Measurements from ENCODE around the gene KCNJ16. TPM values are rescaled to one million over a fixed set of nuclear protein-coding genes. Genes with fewer than 3 reads are reported as not detected.

The KCNJ16 gene
- total RNA-seq, 1 experiment from 2014 or later, result not detected

DNA sequence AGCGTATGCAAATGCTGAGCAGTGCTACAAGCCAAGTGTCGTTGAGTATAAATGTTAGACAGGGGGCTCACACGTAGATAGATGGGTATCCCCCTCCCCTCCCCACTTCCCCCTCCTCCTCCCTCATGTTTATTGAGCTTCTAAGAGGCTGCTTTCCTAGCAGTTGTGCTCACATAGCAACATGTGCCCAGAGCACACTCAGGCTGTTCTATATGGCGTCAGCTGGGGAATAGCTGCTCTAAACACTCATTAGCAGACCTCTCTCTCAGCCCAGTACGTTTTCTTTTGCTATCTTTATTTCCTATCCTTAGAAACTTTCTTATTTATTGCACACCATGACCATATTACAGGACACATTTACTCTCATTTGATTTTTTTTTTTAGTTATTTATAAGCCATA lies 96.1 kb downstream of the KCNJ16 start:
- no peak overlapping the region for H3K27ac ChIP-seq (ENCODE audit: low read depth, low read length, poor library complexity, severe bottlenecking)
- H3K36me3 ChIP-seq (ENCODE audit: insufficient read depth, low read length, poor library complexity, severe bottlenecking), result no peaks in the 10 kb centered on the region
- DNase-seq (ENCODE audit: low spot score), result no peak
- peaks cover 13% of the 10 kb centered on the region for H3K4me1 ChIP-seq (ENCODE audit: insufficient read depth, low read length, poor library complexity, severe bottlenecking)
- CTCF ChIA-PET, result interaction anchor here (0.7 kb wide), 1 partner anchor 18 kb away, joined by 3 read pairs; no protein-coding TSS in a partner anchor
- TF ChIP-seq EZH2 (IDR thresholded peaks at IDR 0.05; ENCODE audit: borderline replicate concordance, low read depth, low read length, poor library complexity, severe bottlenecking), result no peak
- TF ChIP-seq CTCF (conservative IDR thresholded peaks at IDR 0.05; ENCODE audit: low read depth, low read length), result no peak
- POLR2A ChIA-PET (ENCODE audit: low non-redundant PET), result no interaction called here
- no peak overlapping the region for H3K4me3 ChIP-seq (ENCODE audit: low read depth, low read length, poor library complexity, severe bottlenecking)
- H3K27me3 ChIP-seq (replicated peaks; ENCODE audit: insufficient read depth, low read depth, low read length, poor library complexity), result peaks cover 82% of the 10 kb centered on the region
- H3K9me3 ChIP-seq (ENCODE audit: low read depth, low read length, poor library complexity, severe bottlenecking), result no peaks in the 10 kb centered on the region
- no TSS peak for BruUV-seq (replicated peaks)
- intact Hi-C loops (cut with micrococcal nuclease; ENCODE audit: unreplicated experiment), result no loop called here

DNA sequence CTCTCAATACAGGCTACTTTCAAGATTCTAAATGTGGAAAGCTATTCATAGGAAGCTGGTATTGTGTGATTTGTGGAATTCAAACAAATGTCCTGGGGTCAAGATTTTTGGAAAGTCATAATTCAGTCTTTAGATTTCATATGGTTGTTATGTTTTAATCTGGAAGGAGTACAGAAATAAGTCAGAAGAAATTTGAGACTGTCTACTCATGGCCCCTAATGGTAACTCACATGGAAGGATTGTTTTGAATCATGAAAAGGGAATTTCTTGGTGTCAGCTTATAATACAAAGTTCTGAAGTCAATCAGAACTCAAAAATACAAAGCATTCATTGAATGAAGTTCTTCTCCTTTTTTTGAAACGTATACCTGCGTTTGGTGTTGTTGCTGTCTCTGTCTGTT lies 97.4 kb downstream of the KCNJ16 start:
- CTCF ChIA-PET, result no interaction called here
- H3K4me1 ChIP-seq (ENCODE audit: insufficient read depth, low read length, poor library complexity, severe bottlenecking), result peaks cover 13% of the 10 kb centered on the region
- H3K9me3 ChIP-seq (ENCODE audit: low read depth, low read length, poor library complexity, severe bottlenecking), result no peaks in the 10 kb centered on the region
- H3K27me3 ChIP-seq (replicated peaks; ENCODE audit: insufficient read depth, low read depth, low read length, poor library complexity), result peaks cover 81% of the 10 kb centered on the region
- intact Hi-C loops (cut with micrococcal nuclease; ENCODE audit: unreplicated experiment), result no loop called here
- no TSS peak for BruUV-seq (replicated peaks)
- POLR2A ChIA-PET (ENCODE audit: low non-redundant PET), result no interaction called here
- no peak overlapping the region for H3K27ac ChIP-seq (ENCODE audit: low read depth, low read length, poor library complexity, severe bottlenecking)
- DNase-seq (ENCODE audit: low spot score), result no peak
- H3K36me3 ChIP-seq (ENCODE audit: insufficient read depth, low read length, poor library complexity, severe bottlenecking), result no peaks in the 10 kb centered on the region
- no peak overlapping the region for H3K4me3 ChIP-seq (ENCODE audit: low read depth, low read length, poor library complexity, severe bottlenecking)
- TF ChIP-seq EZH2 (IDR thresholded peaks at IDR 0.05; ENCODE audit: borderline replicate concordance, low read depth, low read length, poor library complexity, severe bottlenecking), result no peak
- TF ChIP-seq CTCF (conservative IDR thresholded peaks at IDR 0.05; ENCODE audit: low read depth, low read length), result no peak

- BruUV-seq (replicated peaks), result no TSS peak
- H3K27me3 ChIP-seq (replicated peaks; ENCODE audit: insufficient read depth, low read depth, low read length, poor library complexity), result peaks cover 81% of the 10 kb centered on the region
- no peak for DNase-seq (ENCODE audit: low spot score)
- H3K4me3 ChIP-seq (ENCODE audit: low read depth, low read length, poor library complexity, severe bottlenecking), result no peak overlapping the region
- H3K36me3 ChIP-seq (ENCODE audit: insufficient read depth, low read length, poor library complexity, severe bottlenecking), result no peaks in the 10 kb centered on the region
- H3K9me3 ChIP-seq (ENCODE audit: low read depth, low read length, poor library complexity, severe bottlenecking), result no peaks in the 10 kb centered on the region
- H3K4me1 ChIP-seq (ENCODE audit: insufficient read depth, low read length, poor library complexity, severe bottlenecking), result peaks cover 13% of the 10 kb centered on the region
- H3K27ac ChIP-seq (ENCODE audit: low read depth, low read length, poor library complexity, severe bottlenecking), result no peak overlapping the region
- POLR2A ChIA-PET (ENCODE audit: low non-redundant PET), result no interaction called here
- CTCF ChIA-PET, result no interaction called here
- TF ChIP-seq CTCF (conservative IDR thresholded peaks at IDR 0.05; ENCODE audit: low read depth, low read length) (no peak), EZH2 (IDR thresholded peaks at IDR 0.05; ENCODE audit: borderline replicate concordance, low read depth, low read length, poor library complexity, severe bottlenecking) (no peak)
- intact Hi-C loops (cut with micrococcal nuclease; ENCODE audit: unreplicated experiment), result no loop called here
Measured at GRCh38 chr17:70172923-70173322, 97.9 kb downstream of the KCNJ16 start.

Measured in A673 (cell line).